H9 (cell line): ENCODE measurements around the gene CNOT4. TPM values are rescaled to one million over a fixed set of nuclear protein-coding genes. Genes with fewer than 3 reads are reported as not detected.

Source experiments
- DNase-seq: peaks from one replicate; pipeline ENCODE4 v3.0.0-alpha.2; 2017
- H2AFZ ChIP-seq: one replicate; pipeline ENCODE4 v1.6.1; 2013; ENCODE audit warnings: mild to moderate bottlenecking, low read length, control low read depth, moderate library complexity
- H2AK5ac ChIP-seq: 2 replicates; pipeline ENCODE4 v1.6.1; 2013; ENCODE audit warnings: low read length, control low read depth, mixed read lengths; ENCODE audit not compliant: insufficient read length
- H2BK120ac ChIP-seq: one replicate; pipeline ENCODE4 v1.6.1; 2013; ENCODE audit warnings: low read depth, mild to moderate bottlenecking, low read length, control low read depth, inconsistent platforms; ENCODE audit not compliant: poor library complexity, severe bottlenecking
- H2BK12ac ChIP-seq: 2 replicates; pipeline ENCODE4 v1.6.1; 2013; ENCODE audit warnings: low read length, control low read depth, mixed read lengths, low read depth; ENCODE audit not compliant: insufficient read length
- H2BK15ac ChIP-seq: 2 replicates; pipeline ENCODE4 v1.6.1; 2013; ENCODE audit warnings: low read depth, low read length, control low read depth
- H2BK20ac ChIP-seq: one replicate; pipeline ENCODE4 v1.6.1; 2013; ENCODE audit warnings: low read depth, mild to moderate bottlenecking, low read length, control low read depth, inconsistent platforms; ENCODE audit not compliant: poor library complexity, severe bottlenecking
- H2BK5ac ChIP-seq: 2 replicates; pipeline ENCODE4 v1.6.1; 2013; ENCODE audit warnings: low read length, control low read depth, mixed read lengths; ENCODE audit not compliant: insufficient read length
- H3K14ac ChIP-seq: 2 replicates; pipeline ENCODE4 v1.6.1; 2013; ENCODE audit warnings: low read length, control low read depth; ENCODE audit not compliant: insufficient read depth
- H3K18ac ChIP-seq: 2 replicates; pipeline ENCODE4 v1.6.1; 2013; ENCODE audit warnings: low read depth, mild to moderate bottlenecking, mixed read lengths, low read length, control low read depth; ENCODE audit not compliant: insufficient read length
- H3K23ac ChIP-seq: 2 replicates; pipeline ENCODE4 v1.6.1; 2013; ENCODE audit warnings: low read length, control low read depth, mixed read lengths, low read depth; ENCODE audit not compliant: insufficient read length
- H3K23me2 ChIP-seq: 2 replicates; pipeline ENCODE4 v1.6.1; 2013; ENCODE audit warnings: low read depth, mild to moderate bottlenecking, mixed read lengths, low read length, control low read depth; ENCODE audit not compliant: insufficient read length, poor library complexity, severe bottlenecking
- H3K27ac ChIP-seq: 2 replicates; pipeline ENCODE4 v1.5.1; 2013; ENCODE audit warnings: low read length, control low read depth, mixed read lengths, low read depth; ENCODE audit not compliant: insufficient read length
- H3K27me3 ChIP-seq: 2 replicates; pipeline ENCODE4 v1.6.1; 2013; ENCODE audit warnings: low read length, control low read depth, inconsistent platforms; ENCODE audit not compliant: insufficient read depth
- H3K4ac ChIP-seq: 2 replicates; pipeline ENCODE4 v1.6.1; 2013; ENCODE audit warnings: low read depth, mild to moderate bottlenecking, control low read depth, inconsistent platforms, low read length, moderate library complexity
- H3K4me1 ChIP-seq: 2 replicates; pipeline ENCODE4 v1.6.1; 2013; ENCODE audit warnings: low read length, control low read depth, inconsistent platforms; ENCODE audit not compliant: insufficient read depth
- H3K4me2 ChIP-seq: 2 replicates; pipeline ENCODE4 v1.6.1; 2013; ENCODE audit warnings: low read length, control low read depth, mixed read lengths; ENCODE audit not compliant: insufficient read length, insufficient read depth
- H3K56ac ChIP-seq: 2 replicates; pipeline ENCODE4 v1.6.1; 2013; ENCODE audit warnings: low read depth, mild to moderate bottlenecking, mixed read lengths, low read length, control low read depth; ENCODE audit not compliant: insufficient read length
- H3K79me1 ChIP-seq: 2 replicates; pipeline ENCODE4 v1.6.1; 2013; ENCODE audit warnings: low read depth, mild to moderate bottlenecking, moderate library complexity, low read length, control low read depth, inconsistent platforms; ENCODE audit not compliant: insufficient read depth, poor library complexity, severe bottlenecking
- H3K79me2 ChIP-seq: 2 replicates; pipeline ENCODE4 v1.6.1; 2013; ENCODE audit warnings: low read length, control low read depth, inconsistent platforms; ENCODE audit not compliant: insufficient read depth
- H3K9ac ChIP-seq: 2 replicates; pipeline ENCODE4 v1.6.1; 2013; ENCODE audit warnings: low read length, control low read depth, mixed read lengths; ENCODE audit not compliant: insufficient read length; ENCODE audit errors: extremely low read depth
- H3K9me3 ChIP-seq: one replicate; pipeline ENCODE4 v1.6.1; 2013; ENCODE audit warnings: low read depth, low read length, inconsistent platforms; ENCODE audit not compliant: control insufficient read depth
- H3T11ph ChIP-seq: one replicate; pipeline ENCODE4 v1.6.1; 2013; ENCODE audit warnings: mild to moderate bottlenecking, low read length, control low read depth, inconsistent platforms
- H4K20me1 ChIP-seq: one replicate; pipeline ENCODE4 v1.6.1; 2013; ENCODE audit not compliant: control insufficient read depth, insufficient read length, insufficient read depth
- H4K5ac ChIP-seq: 2 replicates; pipeline ENCODE4 v1.6.1; 2013; ENCODE audit warnings: low read depth, mild to moderate bottlenecking, mixed read lengths, low read length, control low read depth; ENCODE audit not compliant: insufficient read length
- H4K8ac ChIP-seq: replicated peaks from 2 replicates; pipeline ENCODE4 v1.6.1; 2013; ENCODE audit warnings: low read length, control low read depth, mixed read lengths, low read depth; ENCODE audit not compliant: insufficient read length
- H4K91ac ChIP-seq: 2 replicates; pipeline ENCODE4 v1.6.1; 2013; ENCODE audit warnings: low read depth, mild to moderate bottlenecking, moderate library complexity, mixed read lengths, low read length, control low read depth; ENCODE audit not compliant: insufficient read length
- H3K27ac Mint-ChIP-seq, 3 experiments: 2 replicates in 2 of 3; 3 replicates in 1 of 3; pipeline ENCODE4 v1.8.0; 2020 to 2021; ENCODE audit warnings: mixed read lengths in 3 of 3, mild to moderate bottlenecking in 1 of 3, moderate library complexity in 1 of 3
- H3K27me3 Mint-ChIP-seq: 2 replicates; pipeline ENCODE4 v1.8.0; 2021; ENCODE audit warnings: low read depth, mild to moderate bottlenecking, moderate library complexity, mixed read lengths
- H3K36me3 Mint-ChIP-seq, 3 experiments: 2 replicates in 2 of 3; 3 replicates in 1 of 3; pipeline ENCODE4 v1.8.0; 2020 to 2021; ENCODE audit warnings: low read depth in 3 of 3, mixed read lengths in 3 of 3; ENCODE audit not compliant: insufficient read depth in 1 of 3
- H3K4me1 Mint-ChIP-seq, 2 experiments: 2 replicates each; pipeline ENCODE4 v1.8.0; 2020; ENCODE audit warnings: mixed read lengths in 2 of 2
- H3K4me3 Mint-ChIP-seq, 2 experiments: 2 replicates in 1 of 2; 3 replicates in 1 of 2; pipeline ENCODE4 v1.8.0; 2020 to 2021; ENCODE audit warnings: mild to moderate bottlenecking in 2 of 2, mixed read lengths in 2 of 2, moderate library complexity in 1 of 2
- H3K9me3 Mint-ChIP-seq, 2 experiments: 2 replicates in 1 of 2; 3 replicates in 1 of 2; pipeline ENCODE4 v1.8.0; 2020; ENCODE audit warnings: mild to moderate bottlenecking in 2 of 2, mixed read lengths in 2 of 2, moderate library complexity in 1 of 2
- WGBS: extraction: QIAGEN DNeasy Blood & Tissue Kit; methylation state at CpG from one replicate; pipeline ENCODE4 v1.1.7; 2013; ENCODE audit warnings: missing lambda C conversion rate, low lambda C conversion rate, mixed read lengths; ENCODE audit not compliant: insufficient read length; ENCODE audit errors: extremely low coverage; 5-methylcytosine and 5-hydroxymethylcytosine counted together
- total RNA-seq: library from RNA; stranded (reverse); gene quantifications from 2 replicates; pipeline ENCODE4 v1.2.1, GENCODE V29; 2021
- TF ChIP-seq, protein P1 (sequence below): fragments of 200-600 bp; sonication (generic); conservative IDR thresholded peaks from 3 replicates; pipeline ENCODE4 v1.8.0; 2021; ENCODE audit warnings: antibody characterized with exemption, mild to moderate bottlenecking

The CNOT4 gene
- total RNA-seq, 1 experiment from 2014 or later = 27.4 TPM

DNA sequence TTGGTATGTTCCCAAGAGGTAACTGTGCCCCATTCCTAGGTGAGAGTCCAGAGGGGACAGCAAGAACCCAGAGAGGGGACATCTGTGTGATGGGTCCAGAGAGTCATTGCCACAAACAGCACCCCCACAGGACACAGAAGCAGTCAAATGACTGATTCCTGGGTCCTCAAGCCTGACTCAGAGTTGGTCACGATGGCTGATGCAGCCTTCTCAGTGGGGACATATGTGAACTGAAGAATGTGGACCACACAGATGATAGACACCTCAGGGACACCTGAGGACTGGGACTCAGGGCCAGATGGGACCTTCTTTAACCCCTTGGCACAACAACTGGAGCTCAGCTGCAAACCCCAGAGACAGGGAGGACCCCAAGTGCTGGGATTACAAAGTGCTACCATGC is 179.8 kb downstream of the CNOT4 start:
- Histone ChIP-seq H3T11ph (no peak overlapping the region), H4K8ac (no peak overlapping the region), H3K4me1 (no peaks in the 10 kb centered on the region), H2BK120ac (no peak overlapping the region), H3K23ac (no peak overlapping the region), H3K27me3 (no peaks in the 10 kb centered on the region), H2BK20ac (no peak overlapping the region), H2AFZ (no peak overlapping the region), H2AK5ac (no peak overlapping the region), H3K18ac (no peak overlapping the region), H3K4me2 (no peak overlapping the region), H2BK12ac (no peak overlapping the region), H3K79me1 (no peaks in the 10 kb centered on the region), H2BK15ac (no peak overlapping the region), H3K14ac (no peak overlapping the region), H3K9me3 (no peaks in the 10 kb centered on the region), H4K20me1 (no peaks in the 10 kb centered on the region), H3K23me2 (no peaks in the 10 kb centered on the region), H3K9ac (no peak overlapping the region), H4K91ac (no peak overlapping the region), H3K4ac (no peak overlapping the region), H3K56ac (no peak overlapping the region), H3K79me2 (no peaks in the 10 kb centered on the region), H2BK5ac (no peak overlapping the region), H3K27ac (no peak overlapping the region), H4K5ac (no peak overlapping the region)
- Mint-ChIP-seq H3K27me3 (peaks cover 1% of the 10 kb centered on the region), H3K4me3 (no peak overlapping the region), H3K9me3 (peaks cover 6 to 12% of the 10 kb centered on the region in 2 experiments; a peak in 4 of 5 replicates), H3K4me1 (peaks cover under 1 to 1% of the 10 kb centered on the region in 2 experiments), H3K27ac (no peak overlapping the region), H3K36me3 (no peaks in the 10 kb centered on the region)
- DNase-seq = no peak
- no CpG with 5 or more reads among the region's 1 CpG for WGBS
- TF ChIP-seq, protein P1, sequence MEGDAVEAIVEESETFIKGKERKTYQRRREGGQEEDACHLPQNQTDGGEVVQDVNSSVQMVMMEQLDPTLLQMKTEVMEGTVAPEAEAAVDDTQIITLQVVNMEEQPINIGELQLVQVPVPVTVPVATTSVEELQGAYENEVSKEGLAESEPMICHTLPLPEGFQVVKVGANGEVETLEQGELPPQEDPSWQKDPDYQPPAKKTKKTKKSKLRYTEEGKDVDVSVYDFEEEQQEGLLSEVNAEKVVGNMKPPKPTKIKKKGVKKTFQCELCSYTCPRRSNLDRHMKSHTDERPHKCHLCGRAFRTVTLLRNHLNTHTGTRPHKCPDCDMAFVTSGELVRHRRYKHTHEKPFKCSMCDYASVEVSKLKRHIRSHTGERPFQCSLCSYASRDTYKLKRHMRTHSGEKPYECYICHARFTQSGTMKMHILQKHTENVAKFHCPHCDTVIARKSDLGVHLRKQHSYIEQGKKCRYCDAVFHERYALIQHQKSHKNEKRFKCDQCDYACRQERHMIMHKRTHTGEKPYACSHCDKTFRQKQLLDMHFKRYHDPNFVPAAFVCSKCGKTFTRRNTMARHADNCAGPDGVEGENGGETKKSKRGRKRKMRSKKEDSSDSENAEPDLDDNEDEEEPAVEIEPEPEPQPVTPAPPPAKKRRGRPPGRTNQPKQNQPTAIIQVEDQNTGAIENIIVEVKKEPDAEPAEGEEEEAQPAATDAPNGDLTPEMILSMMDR = no peak
